ENCODE measurements around the gene PHLDA3. TPM values are rescaled to one million over a fixed set of nuclear protein-coding genes. Genes with fewer than 3 reads are reported as not detected.

PHLDA3 gene
- total RNA-seq, 1 experiment from 2014 or later, result 22.1 TPM

DNA sequence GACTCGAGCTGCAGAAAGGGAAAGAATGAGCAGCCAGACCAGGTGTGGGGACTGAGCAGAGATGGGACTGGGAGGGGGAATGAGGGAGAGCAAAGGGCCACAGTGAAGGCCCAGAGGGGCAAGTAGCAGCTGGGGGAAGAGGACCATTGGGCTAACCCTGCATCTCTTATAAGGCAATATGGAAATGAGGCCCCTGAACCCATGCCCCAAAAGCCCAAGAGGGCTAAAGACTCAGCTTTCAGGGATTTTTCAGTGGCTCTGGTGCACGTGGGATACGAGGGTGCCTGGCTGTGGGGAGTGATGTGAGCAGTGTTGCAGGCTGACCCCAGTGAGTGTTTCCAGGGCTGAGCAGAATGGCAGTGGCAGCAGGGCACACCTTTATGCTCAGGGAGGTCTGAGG, 47.0 kb downstream of the PHLDA3 start (continued):
- TF ChIP-seq, protein P1, sequence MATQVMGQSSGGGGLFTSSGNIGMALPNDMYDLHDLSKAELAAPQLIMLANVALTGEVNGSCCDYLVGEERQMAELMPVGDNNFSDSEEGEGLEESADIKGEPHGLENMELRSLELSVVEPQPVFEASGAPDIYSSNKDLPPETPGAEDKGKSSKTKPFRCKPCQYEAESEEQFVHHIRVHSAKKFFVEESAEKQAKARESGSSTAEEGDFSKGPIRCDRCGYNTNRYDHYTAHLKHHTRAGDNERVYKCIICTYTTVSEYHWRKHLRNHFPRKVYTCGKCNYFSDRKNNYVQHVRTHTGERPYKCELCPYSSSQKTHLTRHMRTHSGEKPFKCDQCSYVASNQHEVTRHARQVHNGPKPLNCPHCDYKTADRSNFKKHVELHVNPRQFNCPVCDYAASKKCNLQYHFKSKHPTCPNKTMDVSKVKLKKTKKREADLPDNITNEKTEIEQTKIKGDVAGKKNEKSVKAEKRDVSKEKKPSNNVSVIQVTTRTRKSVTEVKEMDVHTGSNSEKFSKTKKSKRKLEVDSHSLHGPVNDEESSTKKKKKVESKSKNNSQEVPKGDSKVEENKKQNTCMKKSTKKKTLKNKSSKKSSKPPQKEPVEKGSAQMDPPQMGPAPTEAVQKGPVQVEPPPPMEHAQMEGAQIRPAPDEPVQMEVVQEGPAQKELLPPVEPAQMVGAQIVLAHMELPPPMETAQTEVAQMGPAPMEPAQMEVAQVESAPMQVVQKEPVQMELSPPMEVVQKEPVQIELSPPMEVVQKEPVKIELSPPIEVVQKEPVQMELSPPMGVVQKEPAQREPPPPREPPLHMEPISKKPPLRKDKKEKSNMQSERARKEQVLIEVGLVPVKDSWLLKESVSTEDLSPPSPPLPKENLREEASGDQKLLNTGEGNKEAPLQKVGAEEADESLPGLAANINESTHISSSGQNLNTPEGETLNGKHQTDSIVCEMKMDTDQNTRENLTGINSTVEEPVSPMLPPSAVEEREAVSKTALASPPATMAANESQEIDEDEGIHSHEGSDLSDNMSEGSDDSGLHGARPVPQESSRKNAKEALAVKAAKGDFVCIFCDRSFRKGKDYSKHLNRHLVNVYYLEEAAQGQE (IDR thresholded peaks at IDR 0.05; ENCODE audit: low read depth), result no peak
- TF ChIP-seq, protein P2, sequence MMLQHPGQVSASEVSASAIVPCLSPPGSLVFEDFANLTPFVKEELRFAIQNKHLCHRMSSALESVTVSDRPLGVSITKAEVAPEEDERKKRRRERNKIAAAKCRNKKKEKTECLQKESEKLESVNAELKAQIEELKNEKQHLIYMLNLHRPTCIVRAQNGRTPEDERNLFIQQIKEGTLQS (IDR thresholded peaks at IDR 0.05), result no peak

DNA sequence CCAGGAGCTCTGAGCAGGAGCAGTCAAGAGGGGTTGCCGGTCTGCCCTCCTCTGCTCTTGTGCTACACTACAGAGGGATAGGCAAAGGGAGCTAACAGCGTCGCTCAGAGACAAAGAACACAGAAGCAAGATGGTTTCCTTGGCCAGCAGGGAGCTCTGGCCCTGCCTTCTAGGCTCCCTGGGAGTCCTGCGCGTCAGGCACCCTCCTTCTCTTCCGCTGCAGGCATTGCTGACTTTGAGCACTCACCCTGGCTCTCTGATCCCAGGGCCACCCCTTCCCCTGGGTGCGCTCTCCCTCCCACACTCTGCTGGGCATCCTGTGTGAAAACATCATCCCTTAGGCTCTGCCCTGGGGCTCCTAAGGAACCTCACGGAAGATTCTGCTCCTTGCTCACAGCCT, 47.9 kb downstream of the PHLDA3 start:
- ChIA-PET RAD21 (ENCODE audit: low non-redundant PET in 1 of 2, low total read pairs in 2 of 2, uncharacterized antibody in 2 of 2, unreplicated experiment in 2 of 2) (no interaction called here), CTCF (interaction anchor here (1.2 kb wide), 1 partner anchor 14 kb away, joined by 5 read pairs; no protein-coding TSS in a partner anchor)
- no peaks in the 10 kb centered on the region for H3K27me3 ChIP-seq (ENCODE audit: insufficient read depth, low read length)

More for the DNA sequence above, 47.9 kb downstream of the PHLDA3 start:
- intact Hi-C loops (cut with micrococcal nuclease), result no loop called here
- Histone ChIP-seq H3K27ac (ENCODE audit: low read depth, low read length) (no peak overlapping the region), H3K9me3 (ENCODE audit: control insufficient read depth in 1 of 2, insufficient read depth in 1 of 2, low read depth in 1 of 2, low read length in 2 of 2) (no peaks in the 10 kb centered on the region), H3K79me2 (ENCODE audit: insufficient read depth, low read length) (no peaks in the 10 kb centered on the region), H3K9me2 (ENCODE audit: insufficient read depth) (no peaks in the 10 kb centered on the region), H3K4me1 (ENCODE audit: control insufficient read depth in 1 of 2, insufficient read depth in 2 of 2, low read length in 2 of 2) (no peaks in the 10 kb centered on the region), H3K4me3 (replicated peaks in 1 of 2; ENCODE audit: low read depth in 1 of 2, low read length in 2 of 2) (no peak overlapping the region), H3K36me3 (ENCODE audit: control insufficient read depth in 1 of 2, insufficient read depth in 2 of 2, low read length in 2 of 2) (no peaks in the 10 kb centered on the region), H2AFZ (ENCODE audit: low read depth, low read length, poor library complexity, severe bottlenecking) (no peak overlapping the region), H4K20me1 (ENCODE audit: insufficient read depth) (no peaks in the 10 kb centered on the region), H3K4me2 (ENCODE audit: low read length) (no peak overlapping the region), H3K9ac (ENCODE audit: low read length) (no peak overlapping the region)
- ATAC-seq, result no peak
- TF ChIP-seq FOSL1 (IDR thresholded peaks at IDR 0.05; ENCODE audit: low read depth) (no peak), POLR2A (IDR thresholded peaks at IDR 0.05; ENCODE audit: borderline replicate concordance, extremely low read depth, insufficient read depth, insufficient read length) (no peak), POLR2AphosphoS5 (IDR thresholded peaks at IDR 0.05; ENCODE audit: low read depth, low read length) (no peak), JUND (IDR thresholded peaks at IDR 0.05) (no peak), YY1 (IDR thresholded peaks at IDR 0.05; ENCODE audit: extremely low read depth, insufficient replicate concordance, low read depth, low read length) (no peak)
- TF ChIP-seq, protein P3, sequence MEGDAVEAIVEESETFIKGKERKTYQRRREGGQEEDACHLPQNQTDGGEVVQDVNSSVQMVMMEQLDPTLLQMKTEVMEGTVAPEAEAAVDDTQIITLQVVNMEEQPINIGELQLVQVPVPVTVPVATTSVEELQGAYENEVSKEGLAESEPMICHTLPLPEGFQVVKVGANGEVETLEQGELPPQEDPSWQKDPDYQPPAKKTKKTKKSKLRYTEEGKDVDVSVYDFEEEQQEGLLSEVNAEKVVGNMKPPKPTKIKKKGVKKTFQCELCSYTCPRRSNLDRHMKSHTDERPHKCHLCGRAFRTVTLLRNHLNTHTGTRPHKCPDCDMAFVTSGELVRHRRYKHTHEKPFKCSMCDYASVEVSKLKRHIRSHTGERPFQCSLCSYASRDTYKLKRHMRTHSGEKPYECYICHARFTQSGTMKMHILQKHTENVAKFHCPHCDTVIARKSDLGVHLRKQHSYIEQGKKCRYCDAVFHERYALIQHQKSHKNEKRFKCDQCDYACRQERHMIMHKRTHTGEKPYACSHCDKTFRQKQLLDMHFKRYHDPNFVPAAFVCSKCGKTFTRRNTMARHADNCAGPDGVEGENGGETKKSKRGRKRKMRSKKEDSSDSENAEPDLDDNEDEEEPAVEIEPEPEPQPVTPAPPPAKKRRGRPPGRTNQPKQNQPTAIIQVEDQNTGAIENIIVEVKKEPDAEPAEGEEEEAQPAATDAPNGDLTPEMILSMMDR (IDR thresholded peaks at IDR 0.05 in 2 of 3, conservative IDR thresholded peaks at IDR 0.05 in 1 of 3; ENCODE audit: borderline replicate concordance in 1 of 3, insufficient read depth in 1 of 3, low read depth in 2 of 3, low read length in 2 of 3), result no peak
- no TSS peak for BruUV-seq (replicated peaks)
- POLR2A ChIA-PET, result no interaction called here
- DNase-seq (ENCODE audit: low read depth, low spot score), result no peak
